Prostate gland (tissue), 2 donors: ENCODE data around the gene ATG16L2.
"Not testable (repeated sequence)": the region's sequence is repeated elsewhere in the genome, so short reads cannot be mapped to it uniquely, and the experiment has no call there.

Source experiments
- POLR2A ChIP-seq: fragments of 450-650 bp; IDR thresholded peaks from one replicate; pipeline ENCODE4 v1.6.1; 2016; ENCODE audit warnings: antibody characterized with exemption, mild to moderate bottlenecking
- POLR2AphosphoS5 ChIP-seq: sonication (generic); formaldehyde crosslinking; IDR thresholded peaks from one replicate; pipeline ENCODE4 v1.6.1; 2017; ENCODE audit warnings: antibody characterized with exemption
- TF ChIP-seq, protein P1 (sequence below), 4 experiments: fragments of 200-600 bp in 2 of 4; fragments of 450-650 bp in 2 of 4; sonication (generic) in 2 of 4; IDR thresholded peaks; 1 replicate in 3 of 4; 2 replicates in 1 of 4; pipeline ENCODE4 v1.5.1; 2016 to 2019; ENCODE audit warnings: antibody characterized with exemption in 4 of 4, mild to moderate bottlenecking in 2 of 4, moderate library complexity in 2 of 4

DNA sequence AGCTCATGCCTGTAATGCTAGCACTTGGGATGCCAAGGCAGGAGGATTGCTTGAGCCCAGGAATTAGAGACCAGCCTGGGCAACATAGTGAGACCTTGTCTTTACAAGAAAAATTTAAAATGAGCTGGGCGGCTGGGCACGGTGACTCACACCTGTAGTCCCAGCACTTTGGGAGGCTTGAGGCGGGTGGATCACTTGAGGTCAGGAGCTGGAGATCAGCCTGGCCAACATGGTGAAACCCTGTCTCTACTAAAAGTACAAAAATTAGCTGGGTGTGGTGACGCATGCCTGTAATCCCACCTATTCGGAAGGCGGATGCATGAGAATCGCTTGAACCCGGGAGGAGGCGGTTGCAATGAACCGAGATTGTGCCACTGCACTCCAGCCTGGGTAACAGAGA, 2.5 kb upstream of the ATG16L2 start:
- TF ChIP-seq, protein P1, sequence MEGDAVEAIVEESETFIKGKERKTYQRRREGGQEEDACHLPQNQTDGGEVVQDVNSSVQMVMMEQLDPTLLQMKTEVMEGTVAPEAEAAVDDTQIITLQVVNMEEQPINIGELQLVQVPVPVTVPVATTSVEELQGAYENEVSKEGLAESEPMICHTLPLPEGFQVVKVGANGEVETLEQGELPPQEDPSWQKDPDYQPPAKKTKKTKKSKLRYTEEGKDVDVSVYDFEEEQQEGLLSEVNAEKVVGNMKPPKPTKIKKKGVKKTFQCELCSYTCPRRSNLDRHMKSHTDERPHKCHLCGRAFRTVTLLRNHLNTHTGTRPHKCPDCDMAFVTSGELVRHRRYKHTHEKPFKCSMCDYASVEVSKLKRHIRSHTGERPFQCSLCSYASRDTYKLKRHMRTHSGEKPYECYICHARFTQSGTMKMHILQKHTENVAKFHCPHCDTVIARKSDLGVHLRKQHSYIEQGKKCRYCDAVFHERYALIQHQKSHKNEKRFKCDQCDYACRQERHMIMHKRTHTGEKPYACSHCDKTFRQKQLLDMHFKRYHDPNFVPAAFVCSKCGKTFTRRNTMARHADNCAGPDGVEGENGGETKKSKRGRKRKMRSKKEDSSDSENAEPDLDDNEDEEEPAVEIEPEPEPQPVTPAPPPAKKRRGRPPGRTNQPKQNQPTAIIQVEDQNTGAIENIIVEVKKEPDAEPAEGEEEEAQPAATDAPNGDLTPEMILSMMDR (IDR thresholded peaks at IDR 0.05), result not testable (repeated sequence)
- not testable (repeated sequence) for TF ChIP-seq POLR2A, POLR2AphosphoS5
